ENCODE measurements around the gene FBXO38. TPM values are rescaled to one million over a fixed set of nuclear protein-coding genes. Genes with fewer than 3 reads are reported as not detected.

Gene FBXO38
- total RNA-seq, 1 donor from 2014 or later: 132 TPM

DNA sequence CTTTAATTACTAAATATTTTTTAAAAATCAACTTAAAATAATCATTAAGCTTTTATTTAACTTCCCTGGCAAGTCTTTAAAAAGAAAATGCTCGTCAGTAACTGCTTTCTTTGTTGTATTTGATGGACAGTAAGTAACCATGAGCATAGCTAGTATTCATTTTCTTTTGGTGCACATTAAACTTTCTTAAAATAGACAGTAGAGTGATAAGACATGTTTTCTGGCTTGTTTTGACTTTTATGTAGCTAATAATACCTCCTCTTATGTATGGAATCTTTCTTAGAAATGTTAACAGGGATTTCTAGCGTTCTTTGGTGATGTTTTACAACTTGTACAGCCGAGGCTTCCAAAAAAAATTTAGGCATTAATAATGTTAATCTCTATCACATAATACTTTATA lies 22.6 kb downstream of the FBXO38 start:
- DNase-seq: no peak
- Mint-ChIP-seq H3K4me3 (ENCODE audit: unreplicated experiment) (no peak overlapping the region), H3K36me3 (ENCODE audit: unreplicated experiment) (no peaks in the 10 kb centered on the region), H3K4me1 (ENCODE audit: low read depth, unreplicated experiment) (no peaks in the 10 kb centered on the region), H3K9me3 (ENCODE audit: unreplicated experiment) (no peaks in the 10 kb centered on the region), H3K27ac (ENCODE audit: unreplicated experiment) (no peak overlapping the region), H3K27me3 (ENCODE audit: unreplicated experiment) (no peaks in the 10 kb centered on the region)
- no peak for TF ChIP-seq CTCF (IDR thresholded peaks at IDR 0.05; ENCODE audit: partially characterized antibody, unreplicated experiment)

DNA sequence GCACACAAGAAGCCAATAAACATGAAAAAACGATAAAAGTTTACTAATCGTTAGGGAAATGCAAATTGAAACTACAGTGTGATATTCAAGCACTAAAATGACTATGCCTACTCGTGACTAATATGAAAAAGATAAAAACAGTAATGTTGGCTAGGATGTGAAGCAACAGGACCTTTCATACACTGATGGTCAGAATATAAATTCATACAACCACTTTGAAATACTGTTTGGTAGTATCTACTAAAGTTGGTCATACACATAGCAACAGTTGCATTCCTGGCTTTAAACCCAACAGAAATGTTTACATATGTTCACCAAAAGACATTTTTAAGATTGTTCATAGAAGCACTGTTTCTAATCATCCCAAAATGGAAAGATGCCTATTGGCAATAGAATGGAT lies 24.3 kb downstream of the FBXO38 start:
- H3K27ac Mint-ChIP-seq (ENCODE audit: unreplicated experiment): no peak overlapping the region

DNA sequence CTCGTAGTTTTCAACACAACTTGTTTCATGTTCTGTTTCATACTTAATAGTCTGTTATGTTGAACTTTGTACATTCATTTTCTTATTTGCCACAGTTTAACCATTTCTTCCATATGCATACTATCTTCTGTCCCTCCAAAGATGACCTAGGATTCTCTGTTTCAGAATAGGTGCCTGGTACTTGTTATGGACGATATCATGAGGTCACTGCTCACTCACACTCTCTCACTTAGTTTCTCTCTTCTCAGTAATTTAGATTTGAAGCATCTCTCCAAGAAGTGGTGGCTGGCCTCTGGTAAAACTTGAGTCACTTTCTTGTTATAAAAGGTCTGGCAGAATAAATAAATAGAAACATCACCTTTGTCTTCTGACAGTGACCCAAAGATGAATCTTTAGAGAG lies 28.4 kb downstream of the FBXO38 start:
- Mint-ChIP-seq H3K36me3 (ENCODE audit: unreplicated experiment) (no peaks in the 10 kb centered on the region), H3K9me3 (ENCODE audit: unreplicated experiment) (no peaks in the 10 kb centered on the region), H3K4me3 (ENCODE audit: unreplicated experiment) (no peak overlapping the region), H3K27me3 (ENCODE audit: unreplicated experiment) (peaks cover 2% of the 10 kb centered on the region), H3K27ac (ENCODE audit: unreplicated experiment) (no peak overlapping the region), H3K4me1 (ENCODE audit: low read depth, unreplicated experiment) (no peaks in the 10 kb centered on the region)
- no peak for TF ChIP-seq CTCF (IDR thresholded peaks at IDR 0.05; ENCODE audit: partially characterized antibody, unreplicated experiment)
- DNase-seq: no peak

More for the DNA sequence above, 24.3 kb downstream of the FBXO38 start:
- no peak overlapping the region for H3K4me3 Mint-ChIP-seq (ENCODE audit: unreplicated experiment)
- DNase-seq: no peak
- H3K27me3 Mint-ChIP-seq (ENCODE audit: unreplicated experiment): no peaks in the 10 kb centered on the region
- no peaks in the 10 kb centered on the region for H3K36me3 Mint-ChIP-seq (ENCODE audit: unreplicated experiment)
- no peak for TF ChIP-seq CTCF (IDR thresholded peaks at IDR 0.05; ENCODE audit: partially characterized antibody, unreplicated experiment)
- H3K4me1 Mint-ChIP-seq (ENCODE audit: low read depth, unreplicated experiment): no peaks in the 10 kb centered on the region
- H3K9me3 Mint-ChIP-seq (ENCODE audit: unreplicated experiment): no peaks in the 10 kb centered on the region

GRCh38 chr5:148414833-148415232 lies 31.1 kb downstream of the FBXO38 start:
- Mint-ChIP-seq H3K27me3 (ENCODE audit: unreplicated experiment) (peaks cover 2% of the 10 kb centered on the region), H3K27ac (ENCODE audit: unreplicated experiment) (no peak overlapping the region), H3K9me3 (ENCODE audit: unreplicated experiment) (no peaks in the 10 kb centered on the region), H3K36me3 (ENCODE audit: unreplicated experiment) (no peaks in the 10 kb centered on the region), H3K4me3 (ENCODE audit: unreplicated experiment) (no peak overlapping the region), H3K4me1 (ENCODE audit: low read depth, unreplicated experiment) (no peaks in the 10 kb centered on the region)
- DNase-seq: no peak
- TF ChIP-seq CTCF (IDR thresholded peaks at IDR 0.05; ENCODE audit: partially characterized antibody, unreplicated experiment): no peak

DNA sequence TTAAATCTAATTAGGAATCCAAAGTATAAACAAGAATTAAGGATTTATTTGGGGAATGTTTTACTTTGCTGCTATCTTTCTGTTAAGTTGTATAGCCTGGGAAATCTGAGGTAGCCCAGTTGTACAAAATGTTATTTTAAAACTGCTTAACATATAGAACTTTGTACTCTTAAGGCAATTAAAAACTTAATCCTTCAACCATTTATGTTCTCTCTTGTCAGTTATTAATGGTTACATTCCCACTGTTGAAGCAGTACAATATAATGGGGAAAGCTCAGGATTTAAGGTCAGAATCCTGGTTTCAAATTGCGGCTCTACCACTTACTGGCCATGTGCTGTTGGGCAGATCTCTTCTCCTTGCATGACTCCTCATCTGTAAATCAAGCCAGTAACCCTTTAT lies 32.7 kb downstream of the FBXO38 start:
- H3K4me1 Mint-ChIP-seq (ENCODE audit: low read depth, unreplicated experiment): no peaks in the 10 kb centered on the region
- H3K27me3 Mint-ChIP-seq (ENCODE audit: unreplicated experiment): peaks cover 2% of the 10 kb centered on the region
- H3K36me3 Mint-ChIP-seq (ENCODE audit: unreplicated experiment): no peaks in the 10 kb centered on the region
- no peak overlapping the region for H3K4me3 Mint-ChIP-seq (ENCODE audit: unreplicated experiment)
- no peak overlapping the region for H3K27ac Mint-ChIP-seq (ENCODE audit: unreplicated experiment)
- no peak for DNase-seq
- TF ChIP-seq CTCF (IDR thresholded peaks at IDR 0.05; ENCODE audit: partially characterized antibody, unreplicated experiment): no peak
- no peaks in the 10 kb centered on the region for H3K9me3 Mint-ChIP-seq (ENCODE audit: unreplicated experiment)
